ENCODE data around the gene ANKRD40CL. TPM values are rescaled to one million over a fixed set of nuclear protein-coding genes. Genes with fewer than 3 reads are reported as not detected.
A peak's percentile ranks its signal among the peaks of the same experiment; 100 is the strongest.

The ANKRD40CL gene
- total RNA-seq, 1 experiment from 2014 or later: not detected

DNA sequence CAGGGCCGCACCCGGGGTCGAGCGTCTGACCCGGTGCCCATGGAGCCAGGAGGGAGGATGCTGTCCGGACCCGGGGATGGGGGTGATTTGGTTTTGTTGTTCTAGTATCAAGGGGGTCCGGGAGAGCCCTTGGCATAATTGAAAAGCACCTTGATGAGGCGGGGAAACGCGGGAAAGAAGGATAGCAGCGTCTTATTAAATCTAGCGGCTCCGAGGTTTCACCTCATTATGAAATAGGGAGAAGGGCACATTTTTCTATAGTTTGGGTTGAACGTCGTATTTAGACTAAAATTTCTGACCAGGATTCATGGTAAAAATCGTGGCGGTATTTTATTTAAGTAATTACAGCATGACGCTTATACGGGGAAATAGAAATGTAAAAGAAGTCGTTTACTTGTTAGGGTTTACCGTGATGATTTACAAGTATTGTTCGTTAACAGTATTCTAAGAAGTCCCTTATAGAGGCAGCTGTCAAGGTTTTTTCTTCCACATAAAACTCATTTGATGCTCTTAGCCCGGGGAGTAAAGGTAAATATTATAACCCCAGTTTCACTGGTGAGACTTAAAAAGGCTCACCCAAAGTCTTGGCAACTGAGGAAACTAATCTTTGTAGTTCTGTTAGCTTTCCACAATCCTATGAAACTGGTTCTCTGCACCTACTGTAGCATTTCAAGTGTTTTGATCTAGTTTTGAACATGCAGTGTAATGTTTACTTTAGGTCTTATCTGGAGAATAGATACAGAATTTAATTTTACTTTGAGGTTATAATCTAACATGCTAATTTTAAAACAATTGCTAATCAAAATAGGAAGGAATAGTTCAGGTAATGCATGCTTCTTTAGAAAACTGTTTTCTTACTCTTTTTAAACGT, 47.2 kb downstream of the ANKRD40CL start:
- no peak for DNase-seq (ENCODE audit: extremely low read depth, low read depth)

DNA sequence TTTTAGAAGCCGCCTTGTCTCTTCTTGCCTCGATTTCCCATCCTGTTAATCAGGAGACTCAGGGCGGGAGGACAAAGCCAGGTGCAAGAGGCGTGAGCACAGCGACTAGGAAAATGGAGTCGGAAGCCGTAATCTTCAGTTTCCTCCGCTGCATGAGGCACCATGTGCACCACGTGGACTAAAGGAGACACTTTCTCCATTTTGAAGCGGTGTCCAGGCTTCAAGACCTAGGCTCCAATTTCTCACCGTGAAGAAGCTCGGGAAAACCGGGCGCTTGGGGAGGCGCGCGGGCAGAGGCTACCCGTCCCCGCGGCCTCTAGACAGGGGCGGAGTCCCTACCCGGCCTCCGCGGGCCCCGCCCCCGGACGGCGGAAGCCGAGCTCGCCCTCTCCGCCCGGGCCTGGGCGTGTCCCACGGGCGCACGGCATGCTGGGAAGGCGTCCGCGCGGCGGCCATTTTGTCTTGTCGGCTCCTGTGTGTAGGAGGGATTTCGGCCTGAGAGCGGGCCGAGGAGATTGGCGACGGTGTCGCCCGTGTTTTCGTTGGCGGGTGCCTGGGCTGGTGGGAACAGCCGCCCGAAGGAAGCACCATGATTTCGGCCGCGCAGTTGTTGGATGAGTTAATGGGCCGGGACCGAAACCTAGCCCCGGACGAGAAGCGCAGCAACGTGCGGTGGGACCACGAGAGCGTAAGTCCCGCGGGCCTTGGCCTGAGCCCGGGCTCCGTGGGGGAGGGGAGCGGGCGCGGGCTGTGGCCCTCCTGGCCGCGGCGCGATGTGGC, 48.0 kb downstream of the ANKRD40CL start, which contains the start of gene LUC7L3:
Gene LUC7L3 (plus strand): TSS at position 460 of the 780 bp plus-strand sequence. CDS start 130 bp downstream, at position 590.
- peak; percentile 94 for DNase-seq (ENCODE audit: extremely low read depth, low read depth)

DNA sequence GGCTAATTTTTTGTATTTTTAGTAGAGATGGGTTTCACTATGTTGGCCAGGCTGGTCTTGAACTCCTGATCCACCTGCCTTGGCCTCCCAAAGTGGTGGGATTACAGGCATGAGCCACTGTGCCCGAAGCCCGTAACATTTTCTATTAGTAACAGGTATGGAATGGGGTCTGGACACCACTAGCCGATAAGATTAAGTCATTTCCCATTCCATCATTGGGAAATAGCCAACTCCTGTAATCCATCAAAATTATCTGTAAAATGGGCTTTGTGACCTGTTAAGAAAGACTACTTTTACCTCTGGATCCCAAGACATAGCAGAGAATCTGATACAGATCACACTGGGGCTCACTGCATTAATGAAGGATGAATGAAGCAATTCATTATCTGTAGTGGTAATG, 51.8 kb downstream of the ANKRD40CL start:
- no peak for DNase-seq (ENCODE audit: extremely low read depth, low read depth)

DNA sequence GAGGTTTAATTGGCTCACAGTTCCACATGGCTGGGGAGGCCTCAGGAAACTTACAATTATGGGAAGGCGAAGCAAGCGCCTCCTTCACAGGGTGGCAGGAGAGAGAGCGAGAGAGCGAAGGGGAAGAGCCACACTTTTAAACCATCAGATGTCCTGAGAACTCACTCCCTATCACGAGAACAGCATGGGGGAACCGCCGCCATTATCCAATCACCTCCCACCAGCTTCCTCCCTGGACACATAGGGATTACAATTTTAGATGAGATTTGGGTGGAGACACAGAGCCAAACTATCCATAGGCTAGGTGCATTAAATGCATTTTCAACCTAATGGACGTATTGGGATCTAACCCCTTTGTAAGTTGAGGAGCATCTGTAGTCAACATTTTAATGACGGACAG, 54.7 kb downstream of the ANKRD40CL start:
- DNase-seq (ENCODE audit: extremely low read depth, low read depth): no peak

Small RNA genes lying within 50 kb of the gene (small RNA-seq; reads per million reads assigned to genes)
- 0 reads per million in 2 experiments for gene AC005921.1
- 0 reads per million in 2 experiments for gene MIR8059

Other genes starting within 250 kb of the ANKRD40CL start
- gene EPN3, start 234.8 kb downstream of the ANKRD40CL start, total RNA-seq (2014; rRNA removed; shearing (Covaris generic)): 0.02 TPM in 1 of 2 replicates, not detected in the other
- gene SPATA20, start 220.3 kb downstream of the ANKRD40CL start, total RNA-seq (2014; rRNA removed; shearing (Covaris generic)): 73.6 and 82.8 TPM in 2 replicates
- gene CACNA1G, start 206.8 kb downstream of the ANKRD40CL start, total RNA-seq (2014; rRNA removed; shearing (Covaris generic)): 0.06 and 0.07 TPM in 2 replicates
- gene ABCC3, start 132.6 kb downstream of the ANKRD40CL start, total RNA-seq (2014; rRNA removed; shearing (Covaris generic)): 74.8 and 93.3 TPM in 2 replicates
- gene ANKRD40, start 59.6 kb downstream of the ANKRD40CL start, total RNA-seq (2014; rRNA removed; shearing (Covaris generic)): 48.4 and 54.5 TPM in 2 replicates
- gene LUC7L3, start 47.9 kb downstream of the ANKRD40CL start, total RNA-seq (2014; rRNA removed; shearing (Covaris generic)): 41.6 and 62.2 TPM in 2 replicates
- gene WFIKKN2, start 68.1 kb upstream of the ANKRD40CL start, total RNA-seq (2014; rRNA removed; shearing (Covaris generic)): not detected in 2 replicates
- gene TOB1, start 98.8 kb upstream of the ANKRD40CL start, total RNA-seq (2014; rRNA removed; shearing (Covaris generic)): 51.5 and 58.4 TPM in 2 replicates

Data from NCI-H460 (cell line).